ENCODE data around the gene TNFRSF25.

The TNFRSF25 gene

GRCh38 chr1:6474815-6475282, 8.9 kb upstream of the TNFRSF25 start:
- H3K36me3 ChIP-seq (ENCODE audit: control insufficient read depth, insufficient read depth, low read length): peaks cover 65% of the 10 kb centered on the region
- no peaks in the 10 kb centered on the region for H3K9me3 ChIP-seq (ENCODE audit: control insufficient read depth, low read length)
- H3K4me3 ChIP-seq (ENCODE audit: extremely low read depth, insufficient read depth, low read length, poor library complexity, severe bottlenecking): no peak overlapping the region
- no peak overlapping the region for H3K27ac ChIP-seq (ENCODE audit: low read depth, low read length, severe bottlenecking)
- H3K4me1 ChIP-seq (ENCODE audit: control insufficient read depth, insufficient read depth, low read length, poor library complexity, severe bottlenecking): peaks cover 13% of the 10 kb centered on the region
- WGBS, 2 experiments (ENCODE audit: insufficient coverage in 2 of 2): 88 to 91% methylated on average over 10 of the region's 13 CpGs

DNA sequence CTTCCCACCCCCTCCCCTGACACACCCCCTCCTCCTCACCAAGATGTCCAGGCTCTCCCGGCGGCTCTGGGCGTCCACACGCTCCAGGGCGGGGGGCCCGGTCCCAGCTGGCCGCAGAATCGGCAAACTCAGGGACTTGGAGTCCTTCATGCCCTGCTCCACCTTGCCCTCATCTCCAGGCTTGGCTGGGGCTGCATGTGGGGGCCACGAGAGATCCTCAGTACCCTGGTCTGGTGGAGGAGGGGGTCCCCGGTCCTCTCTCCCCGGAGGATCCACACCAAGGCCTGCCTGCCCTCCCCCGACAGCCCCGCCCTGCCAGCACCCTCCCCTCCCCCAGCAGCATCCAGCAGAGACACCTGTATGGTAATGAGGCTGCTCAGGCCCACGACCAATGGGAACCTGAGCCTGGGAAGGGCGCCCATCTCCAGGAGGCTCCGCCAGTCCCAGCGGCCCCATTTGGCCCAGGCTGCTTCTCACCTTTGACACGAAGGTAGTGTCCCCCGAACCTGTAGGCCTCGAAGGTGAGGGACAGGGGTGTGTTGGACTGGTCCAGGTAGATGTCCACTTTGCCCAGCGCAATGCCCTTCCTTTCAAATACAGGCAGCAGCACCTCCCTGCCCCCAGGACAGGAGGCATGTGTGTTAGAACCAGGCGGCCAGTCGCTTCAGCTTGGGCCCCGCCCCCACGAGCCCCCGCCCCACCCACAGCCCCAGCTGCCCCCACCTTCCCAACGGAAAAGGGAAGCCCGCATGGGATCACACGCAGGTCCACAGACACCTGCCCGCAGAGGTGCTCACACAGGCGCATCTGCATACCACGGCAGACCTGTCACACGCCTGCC, 8.2 kb upstream of the TNFRSF25 start:
- 90 to 91% methylated on average over 13 to 23 of the region's 33 CpGs for WGBS, 2 experiments (ENCODE audit: insufficient coverage in 2 of 2)
- peaks cover 72% of the 10 kb centered on the region for H3K36me3 ChIP-seq (ENCODE audit: control insufficient read depth, insufficient read depth, low read length)
- peaks cover 13% of the 10 kb centered on the region for H3K4me1 ChIP-seq (ENCODE audit: control insufficient read depth, insufficient read depth, low read length, poor library complexity, severe bottlenecking)
- no peaks in the 10 kb centered on the region for H3K9me3 ChIP-seq (ENCODE audit: control insufficient read depth, low read length)
- no peak overlapping the region for H3K4me3 ChIP-seq (ENCODE audit: extremely low read depth, insufficient read depth, low read length, poor library complexity, severe bottlenecking)
- H3K27ac ChIP-seq (ENCODE audit: low read depth, low read length, severe bottlenecking): no peak overlapping the region

DNA sequence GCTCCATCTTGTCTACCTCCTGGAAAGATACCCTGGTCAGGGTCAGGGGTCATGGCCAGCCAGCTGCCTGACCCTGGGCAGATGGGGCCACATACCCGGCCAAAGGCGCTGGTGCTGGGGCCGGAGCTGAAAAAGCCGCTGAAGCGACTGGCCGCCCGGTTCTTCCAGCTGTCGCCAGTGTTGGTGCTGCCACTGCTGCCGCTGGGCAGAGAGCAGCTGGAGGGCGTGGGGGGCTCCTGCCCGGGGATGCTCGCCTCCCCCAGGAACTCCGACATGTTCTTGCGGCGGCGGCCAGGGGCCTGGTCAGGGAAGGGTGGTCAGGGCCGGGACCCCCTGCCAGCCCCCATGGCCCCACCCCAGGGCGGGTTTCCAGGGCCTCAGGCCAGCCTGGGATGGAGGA, 7.2 kb upstream of the TNFRSF25 start:
- 97 to 100% methylated on average over 15 to 16 of the region's 18 CpGs for WGBS, 2 experiments (ENCODE audit: insufficient coverage in 2 of 2)
- H3K9me3 ChIP-seq (ENCODE audit: control insufficient read depth, low read length): no peaks in the 10 kb centered on the region
- H3K36me3 ChIP-seq (ENCODE audit: control insufficient read depth, insufficient read depth, low read length): peaks cover 77% of the 10 kb centered on the region
- peaks cover 13% of the 10 kb centered on the region for H3K4me1 ChIP-seq (ENCODE audit: control insufficient read depth, insufficient read depth, low read length, poor library complexity, severe bottlenecking)
- H3K4me3 ChIP-seq (ENCODE audit: extremely low read depth, insufficient read depth, low read length, poor library complexity, severe bottlenecking): no peak overlapping the region
- H3K27ac ChIP-seq (ENCODE audit: low read depth, low read length, severe bottlenecking): no peak overlapping the region

- no peak overlapping the region for H3K27ac ChIP-seq (ENCODE audit: low read depth, low read length, severe bottlenecking)
- 88 to 90% methylated on average over 10 of the region's 10 CpGs for WGBS, 2 experiments (ENCODE audit: insufficient coverage in 2 of 2)
- no peak overlapping the region for H3K4me3 ChIP-seq (ENCODE audit: extremely low read depth, insufficient read depth, low read length, poor library complexity, severe bottlenecking)
- H3K36me3 ChIP-seq (ENCODE audit: control insufficient read depth, insufficient read depth, low read length): peaks cover 80% of the 10 kb centered on the region
- H3K9me3 ChIP-seq (ENCODE audit: control insufficient read depth, low read length): no peaks in the 10 kb centered on the region
- H3K4me1 ChIP-seq (ENCODE audit: control insufficient read depth, insufficient read depth, low read length, poor library complexity, severe bottlenecking): peaks cover 11% of the 10 kb centered on the region
These were observed 6.4 kb upstream of the TNFRSF25 start for GRCh38 chr1:6472391-6472790.

GRCh38 chr1:6471970-6472368, 6.0 kb upstream of the TNFRSF25 start:
- Histone ChIP-seq H3K4me1 (ENCODE audit: control insufficient read depth, insufficient read depth, low read length, poor library complexity, severe bottlenecking) (peaks cover 7% of the 10 kb centered on the region), H3K27ac (ENCODE audit: low read depth, low read length, severe bottlenecking) (no peak overlapping the region), H3K4me3 (ENCODE audit: extremely low read depth, insufficient read depth, low read length, poor library complexity, severe bottlenecking) (no peak overlapping the region), H3K36me3 (ENCODE audit: control insufficient read depth, insufficient read depth, low read length) (peaks cover 78% of the 10 kb centered on the region), H3K9me3 (ENCODE audit: control insufficient read depth, low read length) (no peaks in the 10 kb centered on the region)
- 93 to 95% methylated on average over 6 to 7 of the region's 7 CpGs for WGBS, 2 experiments (ENCODE audit: insufficient coverage in 2 of 2)

DNA sequence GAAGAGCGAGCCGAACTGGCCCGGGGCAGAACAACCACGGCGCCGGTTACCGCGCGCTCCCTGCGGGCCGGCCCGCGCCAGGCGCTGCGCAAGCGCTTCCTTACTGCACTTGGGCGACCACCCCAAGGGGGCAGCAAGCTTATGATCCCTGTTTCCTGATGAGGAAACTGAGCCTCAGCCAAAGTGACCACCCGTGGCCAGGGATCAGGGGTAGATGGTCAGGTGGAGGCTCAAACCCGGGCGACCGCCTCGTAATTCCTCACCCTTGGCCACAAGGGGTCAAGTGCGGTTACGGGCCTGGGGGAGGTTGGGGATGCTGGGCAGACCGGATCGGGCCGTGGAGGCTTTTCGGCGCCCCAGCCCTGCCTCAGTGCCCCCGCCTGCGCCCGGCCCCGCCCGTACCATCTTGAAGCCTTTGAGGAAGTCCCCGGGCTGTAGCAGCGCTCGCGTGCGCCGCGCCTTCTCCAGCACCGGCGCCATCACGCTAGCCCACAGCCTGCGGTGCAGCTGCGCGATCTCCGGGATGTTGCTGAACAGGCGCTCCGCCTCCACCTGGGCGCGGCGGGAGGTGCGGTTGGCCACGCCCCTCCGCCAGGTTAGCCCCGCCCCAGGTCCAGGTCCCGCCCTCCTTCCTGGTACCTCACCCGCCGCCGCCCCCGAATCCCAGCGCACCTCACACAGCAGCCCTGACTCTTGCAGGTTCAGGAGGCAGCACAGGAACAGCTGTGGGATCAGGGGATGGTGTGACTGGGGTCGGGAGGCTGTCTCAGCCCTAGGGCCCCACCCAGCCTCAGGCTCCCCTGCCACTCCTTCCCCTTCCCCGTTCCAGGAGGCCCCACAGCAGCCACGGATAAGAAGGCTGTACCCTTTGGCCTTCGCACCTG, 5.4 kb upstream of the TNFRSF25 start:
- no peak overlapping the region for H3K27ac ChIP-seq (ENCODE audit: low read depth, low read length, severe bottlenecking)
- H3K4me1 ChIP-seq (ENCODE audit: control insufficient read depth, insufficient read depth, low read length, poor library complexity, severe bottlenecking): peaks cover under 1% of the 10 kb centered on the region
- 98% methylated on average over 57 to 62 of the region's 67 CpGs for WGBS, 2 experiments (ENCODE audit: insufficient coverage in 2 of 2)
- no peak overlapping the region for H3K4me3 ChIP-seq (ENCODE audit: extremely low read depth, insufficient read depth, low read length, poor library complexity, severe bottlenecking)
- no peaks in the 10 kb centered on the region for H3K9me3 ChIP-seq (ENCODE audit: control insufficient read depth, low read length)
- H3K36me3 ChIP-seq (ENCODE audit: control insufficient read depth, insufficient read depth, low read length): peaks cover 72% of the 10 kb centered on the region

- WGBS, 2 experiments (ENCODE audit: insufficient coverage in 2 of 2): 93 to 95% methylated on average over 65 to 67 of the region's 67 CpGs
- no peaks in the 10 kb centered on the region for H3K4me1 ChIP-seq (ENCODE audit: control insufficient read depth, insufficient read depth, low read length, poor library complexity, severe bottlenecking)
- no peak overlapping the region for H3K4me3 ChIP-seq (ENCODE audit: extremely low read depth, insufficient read depth, low read length, poor library complexity, severe bottlenecking)
- H3K36me3 ChIP-seq (ENCODE audit: control insufficient read depth, insufficient read depth, low read length): peaks cover 67% of the 10 kb centered on the region
- H3K27ac ChIP-seq (ENCODE audit: low read depth, low read length, severe bottlenecking): no peak overlapping the region
- H3K9me3 ChIP-seq (ENCODE audit: control insufficient read depth, low read length): no peaks in the 10 kb centered on the region
These were observed 4.4 kb upstream of the TNFRSF25 start for GRCh38 chr1:6470132-6471085.

GRCh38 chr1:6468729-6469461, 2.9 kb upstream of the TNFRSF25 start:
- H3K9me3 ChIP-seq (ENCODE audit: control insufficient read depth, low read length): no peaks in the 10 kb centered on the region
- 92 to 96% methylated on average over 5 to 7 of the region's 13 CpGs for WGBS, 2 experiments (ENCODE audit: insufficient coverage in 2 of 2)

GRCh38 chr1:6467744-6468688, 2.0 kb upstream of the TNFRSF25 start:
- 94 to 96% methylated on average over 27 to 29 of the region's 30 CpGs for WGBS, 2 experiments (ENCODE audit: insufficient coverage in 2 of 2)

More at GRCh38 chr1:6468729-6469461, 2.9 kb upstream of the TNFRSF25 start:
- H3K36me3 ChIP-seq (ENCODE audit: control insufficient read depth, insufficient read depth, low read length): peaks cover 60% of the 10 kb centered on the region
- no peak overlapping the region for H3K4me3 ChIP-seq (ENCODE audit: extremely low read depth, insufficient read depth, low read length, poor library complexity, severe bottlenecking)
- H3K4me1 ChIP-seq (ENCODE audit: control insufficient read depth, insufficient read depth, low read length, poor library complexity, severe bottlenecking): no peaks in the 10 kb centered on the region
- H3K27ac ChIP-seq (ENCODE audit: low read depth, low read length, severe bottlenecking): no peak overlapping the region

More at GRCh38 chr1:6467744-6468688, 2.0 kb upstream of the TNFRSF25 start:
- Histone ChIP-seq H3K36me3 (ENCODE audit: control insufficient read depth, insufficient read depth, low read length) (peaks cover 54% of the 10 kb centered on the region), H3K4me1 (ENCODE audit: control insufficient read depth, insufficient read depth, low read length, poor library complexity, severe bottlenecking) (no peaks in the 10 kb centered on the region), H3K27ac (ENCODE audit: low read depth, low read length, severe bottlenecking) (no peak overlapping the region), H3K4me3 (ENCODE audit: extremely low read depth, insufficient read depth, low read length, poor library complexity, severe bottlenecking) (no peak overlapping the region), H3K9me3 (ENCODE audit: control insufficient read depth, low read length) (no peaks in the 10 kb centered on the region)

Measured in mesodermal cell (in vitro differentiated cells).